GM12878 (cell line): ENCODE measurements around the gene MYH6. TPM values are rescaled to one million over a fixed set of nuclear protein-coding genes. Genes with fewer than 3 reads are reported as not detected.

Source experiments
- ATAC-seq: fragments of 200-7000 bp; cut with Tn5 transposase; 3 replicates; pipeline ENCODE4 v1.9.1; 2020; ENCODE audit warnings: mild to moderate bottlenecking, moderate library complexity
- BruUV-seq: library from RNA; stranded (reverse); fragments of 400-500 nt; replicated peaks from 2 replicates; lab custom pipeline; 2021; lab: Mats Ljungman, UMichigan
- CTCF ChIA-PET: fragments of 300-600 bp; sonication (Branson Sonifier 250); formaldehyde crosslinking; extraction: SDS; loops from one replicate; lab custom pipeline; 2021; ENCODE audit warnings: inconsistent platforms; lab: Yijun Ruan, JAX
- POLR2A ChIA-PET: fragments of 350-600 bp; formaldehyde crosslinking; extraction: SDS; loops from one replicate; lab custom pipeline; 2021; ENCODE audit warnings: inconsistent platforms; lab: Charles Lee
- RAD21 ChIA-PET: fragments of 300-600 bp; sonication (Branson Sonifier 250); formaldehyde crosslinking; loops from one replicate; lab custom pipeline; 2023; ENCODE audit warnings: antibody characterized with exemption; ENCODE audit not compliant: unreplicated experiment; lab: Charles Lee
- SMC1A ChIA-PET: fragments of 300-600 bp; sonication (Branson Sonifier 250); formaldehyde crosslinking; loops from one replicate; lab custom pipeline; 2023; ENCODE audit not compliant: unreplicated experiment, uncharacterized antibody; lab: Charles Lee
- DNase-seq: peaks from one replicate; pipeline ENCODE4 v3.0.0-alpha.2; 2011; ENCODE audit warnings: low read depth, low spot score
- FAIRE-seq: peaks from 3 replicates; lab custom pipeline; 2011; peaks lifted over from hg19 to GRCh38; lab: Jason Lieb, UNC
- H2AFZ ChIP-seq: 2 replicates; pipeline ENCODE4 v1.6.0; 2011; ENCODE audit warnings: low read depth, low read length, control low read depth; ENCODE audit not compliant: control insufficient read depth
- H3K27ac ChIP-seq: 2 replicates; pipeline ENCODE4 v1.5.1; 2011; ENCODE audit warnings: control low read depth; ENCODE audit not compliant: control insufficient read depth, insufficient read depth
- H3K27me3 ChIP-seq, 2 experiments: replicated peaks in 1 of 2; 2 replicates each; pipeline versions ENCODE4 v1.6.0 to v1.6.1; 2011; ENCODE audit warnings: low read length in 1 of 2; ENCODE audit not compliant: control insufficient read depth in 2 of 2, insufficient read depth in 2 of 2
- H3K36me3 ChIP-seq, 2 experiments: 2 replicates each; pipeline ENCODE4 v1.5.1; 2011; ENCODE audit warnings: low read length in 1 of 2; ENCODE audit not compliant: control insufficient read depth in 2 of 2, insufficient read depth in 2 of 2
- H3K4me1 ChIP-seq: 2 replicates; pipeline ENCODE4 v1.6.1; 2011; ENCODE audit warnings: mild to moderate bottlenecking, low read length, moderate library complexity, mixed read lengths; ENCODE audit not compliant: control insufficient read depth, insufficient read depth
- H3K4me2 ChIP-seq: 2 replicates; pipeline ENCODE4 v1.6.0; 2011; ENCODE audit warnings: control low read depth; ENCODE audit not compliant: control insufficient read depth, insufficient read depth
- H3K4me3 ChIP-seq: fragments of 200-600 bp; sonication (generic); 2 replicates; pipeline ENCODE4 v1.5.1; 2016
- H3K79me2 ChIP-seq: 2 replicates; pipeline ENCODE4 v1.6.0; 2011; ENCODE audit warnings: low read length; ENCODE audit not compliant: control insufficient read depth, insufficient read depth
- H3K9ac ChIP-seq: 2 replicates; pipeline ENCODE4 v1.8.0; 2011; ENCODE audit warnings: low read length, control low read depth, mixed read lengths; ENCODE audit not compliant: control insufficient read depth, insufficient read depth
- H3K9me3 ChIP-seq: replicated peaks from 3 replicates; pipeline ENCODE4 v1.5.1; 2011; ENCODE audit warnings: mild to moderate bottlenecking, low read length; ENCODE audit not compliant: control insufficient read depth, insufficient read depth
- H4K20me1 ChIP-seq: 2 replicates; pipeline ENCODE4 v1.6.0; 2011; ENCODE audit not compliant: control insufficient read depth, insufficient read depth
- ATF3 ChIP-seq: IDR thresholded peaks from 2 replicates; pipeline ENCODE4 v1.6.1; 2011; ENCODE audit warnings: low read depth, mild to moderate bottlenecking, low read length, moderate library complexity, borderline replicate concordance; ENCODE audit errors: extremely low read depth
- ATF7 ChIP-seq: fragments of 450-650 bp; IDR thresholded peaks from 2 replicates; pipeline ENCODE4 v1.6.1; 2016; ENCODE audit warnings: low read depth, mild to moderate bottlenecking
- E4F1 ChIP-seq: fragments of 450-650 bp; IDR thresholded peaks from 2 replicates; pipeline ENCODE4 v1.6.1; 2018; ENCODE audit warnings: borderline replicate concordance, mild to moderate bottlenecking; ENCODE audit not compliant: partially characterized antibody
- JUNB ChIP-seq: IDR thresholded peaks from 2 replicates; pipeline ENCODE4 v1.6.1; 2016; ENCODE audit warnings: antibody characterized with exemption, mild to moderate bottlenecking
- KLF5 ChIP-seq: fragments of 450-650 bp; IDR thresholded peaks from 2 replicates; pipeline ENCODE4 v1.6.1; 2014; ENCODE audit warnings: mild to moderate bottlenecking; ENCODE audit not compliant: partially characterized antibody
- LARP7 ChIP-seq: fragments of 450-650 bp; IDR thresholded peaks from 2 replicates; pipeline ENCODE4 v1.6.1; 2017; ENCODE audit warnings: mild to moderate bottlenecking
- PAX5 ChIP-seq: IDR thresholded peaks from 2 replicates; pipeline ENCODE4 v1.6.1; 2011; ENCODE audit warnings: low read depth, low read length, borderline replicate concordance
- SMAD5 ChIP-seq: IDR thresholded peaks from 2 replicates; pipeline ENCODE4 v1.6.1; 2016; ENCODE audit warnings: antibody characterized with exemption, low read depth
- TCF12 ChIP-seq: IDR thresholded peaks from 2 replicates; pipeline ENCODE4 v1.6.1; 2011; ENCODE audit warnings: low read depth, mild to moderate bottlenecking, low read length
- WGBS: methylation state at CpG from one replicate; pipeline ENCODE4 v1.1.6; 2016; ENCODE audit warnings: low lambda C conversion rate; ENCODE audit not compliant: insufficient replicate concordance, insufficient coverage; ENCODE audit errors: missing lambda C conversion rate; 5-methylcytosine and 5-hydroxymethylcytosine counted together
- in situ Hi-C: fragments of 300-500 bp; cut with MboI; formaldehyde crosslinking; loops from 9 replicates; pipeline ENCODE4 v1.14.3; 2018; ENCODE audit warnings: mixed read lengths
- intact Hi-C: fragments of 100-400 bp; cut with micrococcal nuclease; formaldehyde crosslinking; loops from one replicate; pipeline ENCODE4 v1.14.2; 2022; ENCODE audit not compliant: unreplicated experiment
- polyA plus RNA-seq, 11 experiments: library from polyadenylated mRNA; depleted of rRNA in 4 of 11; unstranded in 6 of 11; stranded (reverse) in 5 of 11; fragments of >200 nt; fragmentation: Nextera tagmentation in 4 of 11; fragmentation: Illumina TruSeq in 1 of 11; extraction: Ambion mirVana in 4 of 11; extraction: Trizol in 1 of 11; gene quantifications; 1 replicate in 1 of 11; 2 replicates in 10 of 11; pipeline versions ENCODE4 v1.2.1 to v1.2.3, GENCODE V29; 2011 to 2016; ENCODE audit warnings: inconsistent platforms in 2 of 11, missing spikeins in 2 of 11, low read depth in 1 of 11
- total RNA-seq, 4 experiments: library from RNA; depleted of rRNA in 3 of 4; stranded (reverse); fragments of >200 nt in 3 of 4; fragmentation: Illumina TruSeq in 1 of 4; extraction: Trizol in 1 of 4; gene quantifications; 2 replicates each; pipeline versions ENCODE4 v1.2.1 to v1.2.3, GENCODE V29; 2013 to 2021
- TF ChIP-seq, protein P1 (sequence below): fragments of 450-650 bp; IDR thresholded peaks from 2 replicates; pipeline ENCODE4 v1.6.1; 2016; ENCODE audit warnings: mild to moderate bottlenecking
- TF ChIP-seq, protein P2 (sequence below): fragments of 450-650 bp; IDR thresholded peaks from 2 replicates; pipeline ENCODE4 v1.6.1; 2017; ENCODE audit warnings: mild to moderate bottlenecking, moderate library complexity

The MYH6 gene
- total and polyA plus RNA-seq, 10 of the 15 experiments (the other 5 are each of a cell fraction or from before 2014, with no cell fraction given), result 0.01 to 0.84 (median 0.05) TPM; not detected in 7

- Histone ChIP-seq H4K20me1 (no peaks in the 10 kb centered on the region), H3K4me2 (no peak overlapping the region), H3K4me3 (no peak overlapping the region), H3K79me2 (no peaks in the 10 kb centered on the region), H3K9ac (no peak overlapping the region), H3K4me1 (no peaks in the 10 kb centered on the region)
- no peak for FAIRE-seq
- ChIA-PET RAD21 (no interaction called here), SMC1A (no interaction called here)
- WGBS, result 12% methylated on average over 5 of the region's 5 CpGs
- BruUV-seq, result no TSS peak
- TF ChIP-seq SMAD5, result no peak
- no peak for TF ChIP-seq KLF5
- no peak for TF ChIP-seq ATF3
- TF ChIP-seq LARP7, result no peak
- TF ChIP-seq, protein P1, sequence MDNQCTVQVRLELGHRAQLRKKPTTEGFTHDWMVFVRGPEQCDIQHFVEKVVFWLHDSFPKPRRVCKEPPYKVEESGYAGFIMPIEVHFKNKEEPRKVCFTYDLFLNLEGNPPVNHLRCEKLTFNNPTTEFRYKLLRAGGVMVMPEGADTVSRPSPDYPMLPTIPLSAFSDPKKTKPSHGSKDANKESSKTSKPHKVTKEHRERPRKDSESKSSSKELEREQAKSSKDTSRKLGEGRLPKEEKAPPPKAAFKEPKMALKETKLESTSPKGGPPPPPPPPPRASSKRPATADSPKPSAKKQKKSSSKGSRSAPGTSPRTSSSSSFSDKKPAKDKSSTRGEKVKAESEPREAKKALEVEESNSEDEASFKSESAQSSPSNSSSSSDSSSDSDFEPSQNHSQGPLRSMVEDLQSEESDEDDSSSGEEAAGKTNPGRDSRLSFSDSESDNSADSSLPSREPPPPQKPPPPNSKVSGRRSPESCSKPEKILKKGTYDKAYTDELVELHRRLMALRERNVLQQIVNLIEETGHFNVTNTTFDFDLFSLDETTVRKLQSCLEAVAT, result no peak
- no peak for TF ChIP-seq ATF7
- TF ChIP-seq, protein P2, sequence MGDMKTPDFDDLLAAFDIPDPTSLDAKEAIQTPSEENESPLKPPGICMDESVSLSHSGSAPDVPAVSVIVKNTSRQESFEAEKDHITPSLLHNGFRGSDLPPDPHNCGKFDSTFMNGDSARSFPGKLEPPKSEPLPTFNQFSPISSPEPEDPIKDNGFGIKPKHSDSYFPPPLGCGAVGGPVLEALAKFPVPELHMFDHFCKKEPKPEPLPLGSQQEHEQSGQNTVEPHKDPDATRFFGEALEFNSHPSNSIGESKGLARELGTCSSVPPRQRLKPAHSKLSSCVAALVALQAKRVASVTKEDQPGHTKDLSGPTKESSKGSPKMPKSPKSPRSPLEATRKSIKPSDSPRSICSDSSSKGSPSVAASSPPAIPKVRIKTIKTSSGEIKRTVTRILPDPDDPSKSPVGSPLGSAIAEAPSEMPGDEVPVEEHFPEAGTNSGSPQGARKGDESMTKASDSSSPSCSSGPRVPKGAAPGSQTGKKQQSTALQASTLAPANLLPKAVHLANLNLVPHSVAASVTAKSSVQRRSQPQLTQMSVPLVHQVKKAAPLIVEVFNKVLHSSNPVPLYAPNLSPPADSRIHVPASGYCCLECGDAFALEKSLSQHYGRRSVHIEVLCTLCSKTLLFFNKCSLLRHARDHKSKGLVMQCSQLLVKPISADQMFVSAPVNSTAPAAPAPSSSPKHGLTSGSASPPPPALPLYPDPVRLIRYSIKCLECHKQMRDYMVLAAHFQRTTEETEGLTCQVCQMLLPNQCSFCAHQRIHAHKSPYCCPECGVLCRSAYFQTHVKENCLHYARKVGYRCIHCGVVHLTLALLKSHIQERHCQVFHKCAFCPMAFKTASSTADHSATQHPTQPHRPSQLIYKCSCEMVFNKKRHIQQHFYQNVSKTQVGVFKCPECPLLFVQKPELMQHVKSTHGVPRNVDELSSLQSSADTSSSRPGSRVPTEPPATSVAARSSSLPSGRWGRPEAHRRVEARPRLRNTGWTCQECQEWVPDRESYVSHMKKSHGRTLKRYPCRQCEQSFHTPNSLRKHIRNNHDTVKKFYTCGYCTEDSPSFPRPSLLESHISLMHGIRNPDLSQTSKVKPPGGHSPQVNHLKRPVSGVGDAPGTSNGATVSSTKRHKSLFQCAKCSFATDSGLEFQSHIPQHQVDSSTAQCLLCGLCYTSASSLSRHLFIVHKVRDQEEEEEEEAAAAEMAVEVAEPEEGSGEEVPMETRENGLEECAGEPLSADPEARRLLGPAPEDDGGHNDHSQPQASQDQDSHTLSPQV, result no peak
- no peak for TF ChIP-seq E4F1
- TF ChIP-seq TCF12, result no peak
- TF ChIP-seq JUNB, result no peak
- TF ChIP-seq PAX5, result no peak
- TF ChIP-seq, all 136 proteins: peak for 0
- Histone ChIP-seq H3K27me3 (peaks cover 0 to 3% of the 10 kb centered on the region in 2 experiments; a peak in 3 of 4 replicates), H3K9me3 (no peaks in the 10 kb centered on the region), H3K36me3 (no peaks in the 10 kb centered on the region), H3K27ac (no peak overlapping the region), H2AFZ (no peak overlapping the region)
- in situ Hi-C loops (no loop called here), intact Hi-C loops (no loop called here)
- ATAC-seq, result no peak
- no peak for DNase-seq
- ChIA-PET CTCF (no interaction called here), POLR2A (no interaction called here)
Measured at GRCh38 chr14:23408307-23408630, 196 bp upstream of the MYH6 start.
